Measurements from ENCODE around the gene MDM4. TPM values are rescaled to one million over a fixed set of nuclear protein-coding genes. Genes with fewer than 3 reads are reported as not detected.

MDM4 gene
- total RNA-seq, 1 donor from 2014 or later, result 15.9 TPM

DNA sequence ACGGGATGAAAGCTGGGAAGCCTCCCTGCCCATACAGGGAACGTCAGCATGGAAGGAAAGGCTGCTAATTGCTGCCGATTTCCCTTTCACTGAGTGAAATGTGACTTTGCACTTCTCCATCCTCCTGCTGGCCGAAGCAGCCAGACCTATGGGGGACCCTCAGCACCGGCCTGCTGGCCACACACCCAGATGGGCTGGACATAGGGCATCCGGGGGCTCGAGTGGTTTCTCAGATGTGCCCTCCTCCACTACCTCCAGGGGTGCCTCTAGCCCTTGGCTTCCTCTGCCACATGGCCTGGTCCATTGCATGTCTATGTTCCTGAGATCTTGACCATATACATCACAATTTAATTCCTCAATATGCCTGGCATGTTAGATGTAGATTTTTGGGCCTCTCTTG is 89.6 kb downstream of the MDM4 start:
- no peak for DNase-seq (ENCODE audit: low read depth in 2 of 2)

Other genes with a start within 250 kb of the MDM4 start
- 0.40 and 0.65 TPM in 2 replicates for gene PLEKHA6, start 156.5 kb upstream of the MDM4 start, total RNA-seq
- 15.3 and 21.0 TPM in 2 replicates for gene PPP1R15B, start 104.6 kb upstream of the MDM4 start, total RNA-seq
- gene PIK3C2B, start 21.6 kb upstream of the MDM4 start, total RNA-seq, result 10.7 and 15.5 TPM in 2 replicates
- gene LRRN2, start 169.3 kb downstream of the MDM4 start, total RNA-seq, result 0.60 TPM in 1 of 2 replicates, not detected in the other

All from lung microvascular endothelial cell (primary cell).